Gastrocnemius medialis (tissue), 4 donors: ENCODE measurements around the gene STAT5B. TPM values are rescaled to one million over a fixed set of nuclear protein-coding genes. Genes with fewer than 3 reads are reported as not detected.
A peak's percentile ranks its signal among the peaks of the same experiment; 100 is the strongest.

Source experiments
- ATAC-seq, 2 donors: fragments of 150-250 bp; one replicate each; pipeline ENCODE4 v1.9.1; 2016
- DNase-seq, 2 donors: peaks; one replicate each; pipeline ENCODE4 v3.0.0-alpha.2; 2019
- H3K27ac ChIP-seq, 4 donors: fragments of 200-600 bp; sonication (generic); 1 replicate in 1 of 4; 2 replicates in 3 of 4; pipeline ENCODE4 v1.5.1; 2016 to 2018; ENCODE audit warnings: mild to moderate bottlenecking in 2 of 4, moderate library complexity in 1 of 4
- H3K27me3 ChIP-seq, 3 donors: fragments of 200-600 bp; sonication (generic) in 2 of 3; 1 replicate in 1 of 3; 2 replicates in 2 of 3; pipeline versions ENCODE4 v1.5.1 to v1.6.0; 2016 to 2019; ENCODE audit warnings: mild to moderate bottlenecking in 1 of 3, moderate library complexity in 1 of 3
- H3K36me3 ChIP-seq, 2 donors: fragments of 200-600 bp; sonication (generic) in 1 of 2; one replicate each; pipeline ENCODE4 v1.5.1; 2017 to 2018
- H3K4me1 ChIP-seq, 2 donors: fragments of 200-600 bp; sonication (generic) in 1 of 2; one replicate each; pipeline ENCODE4 v1.5.1; 2016 to 2017; ENCODE audit warnings: mild to moderate bottlenecking in 2 of 2
- H3K4me3 ChIP-seq, 4 donors: fragments of 200-600 bp; sonication (generic) in 3 of 4; 1 replicate in 1 of 4; 2 replicates in 3 of 4; pipeline ENCODE4 v1.5.1; 2016 to 2019; ENCODE audit warnings: mild to moderate bottlenecking in 2 of 4
- H3K9me3 ChIP-seq, 3 donors: fragments of 200-600 bp; sonication (generic) in 2 of 3; 1 replicate in 1 of 3; 2 replicates in 2 of 3; pipeline ENCODE4 v1.5.1; 2016 to 2019
- POLR2A ChIP-seq, 2 donors: fragments of 450-650 bp; IDR thresholded peaks; one replicate each; pipeline ENCODE4 v1.6.1; 2017; ENCODE audit warnings: antibody characterized with exemption in 2 of 2, mild to moderate bottlenecking in 2 of 2, moderate library complexity in 2 of 2
- in situ Hi-C, 4 donors: fragments of 200-750 bp; cut with MboI; loops; one replicate each; pipeline versions ENCODE4 v1.15.0 to v1.8.0; 2017; ENCODE audit warnings: low sequenced_read_pairs in 4 of 4
- intact Hi-C: fragments of 100-400 bp; cut with DNase I; formaldehyde crosslinking; loops from one replicate; pipeline ENCODE4 v1.15.1; 2023; ENCODE audit warnings: low total_unique reads
- total RNA-seq, 4 donors: library from RNA; depleted of rRNA; stranded (reverse); fragments of >200 nt; gene quantifications; one replicate each; pipeline versions ENCODE4 v1.1.0 to v1.2.3, GENCODE V29; 2016
- TF ChIP-seq, protein P1 (sequence below), 5 experiments: fragments of 450-650 bp in 3 of 5; fragments of 200-600 bp in 2 of 5; sonication (generic) in 2 of 5; IDR thresholded peaks in 4 of 5; conservative IDR thresholded peaks in 1 of 5; 1 replicate in 4 of 5; 2 replicates in 1 of 5; pipeline ENCODE4 v1.5.1; 2016 to 2019; ENCODE audit warnings: antibody characterized with exemption in 5 of 5, mild to moderate bottlenecking in 3 of 5, moderate library complexity in 3 of 5

STAT5B gene
- total RNA-seq, 4 donors from 2014 or later = 77.3 to 150 (median 80.7) TPM

GRCh38 chr17:42180922-42181850 lies 95.0 kb downstream of the STAT5B start, which contains the start of gene KCNH4:
KCNH4 (minus strand) TSS chr17:42181142; CDS start chr17:42180945, 197 bp downstream.
- Histone ChIP-seq H3K4me3 (peak within 1 kb of the TSS; percentile 37 to 56 (median 41)), H3K4me1 (peaks cover 15 to 16% of the 10 kb centered on the region in 2 donors), H3K27me3 (peaks cover 21 to 30% (median 23%) of the 10 kb centered on the region in 3 donors), H3K9me3 (no peaks in the 10 kb centered on the region), H3K36me3 (no peaks in the 10 kb centered on the region), H3K27ac (no peak within 1 kb of the TSS)
- no peak for TF ChIP-seq POLR2A (IDR thresholded peaks at IDR 0.05)
- TF ChIP-seq, protein P1, sequence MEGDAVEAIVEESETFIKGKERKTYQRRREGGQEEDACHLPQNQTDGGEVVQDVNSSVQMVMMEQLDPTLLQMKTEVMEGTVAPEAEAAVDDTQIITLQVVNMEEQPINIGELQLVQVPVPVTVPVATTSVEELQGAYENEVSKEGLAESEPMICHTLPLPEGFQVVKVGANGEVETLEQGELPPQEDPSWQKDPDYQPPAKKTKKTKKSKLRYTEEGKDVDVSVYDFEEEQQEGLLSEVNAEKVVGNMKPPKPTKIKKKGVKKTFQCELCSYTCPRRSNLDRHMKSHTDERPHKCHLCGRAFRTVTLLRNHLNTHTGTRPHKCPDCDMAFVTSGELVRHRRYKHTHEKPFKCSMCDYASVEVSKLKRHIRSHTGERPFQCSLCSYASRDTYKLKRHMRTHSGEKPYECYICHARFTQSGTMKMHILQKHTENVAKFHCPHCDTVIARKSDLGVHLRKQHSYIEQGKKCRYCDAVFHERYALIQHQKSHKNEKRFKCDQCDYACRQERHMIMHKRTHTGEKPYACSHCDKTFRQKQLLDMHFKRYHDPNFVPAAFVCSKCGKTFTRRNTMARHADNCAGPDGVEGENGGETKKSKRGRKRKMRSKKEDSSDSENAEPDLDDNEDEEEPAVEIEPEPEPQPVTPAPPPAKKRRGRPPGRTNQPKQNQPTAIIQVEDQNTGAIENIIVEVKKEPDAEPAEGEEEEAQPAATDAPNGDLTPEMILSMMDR (IDR thresholded peaks at IDR 0.05 in 4 of 5, conservative IDR thresholded peaks at IDR 0.05 in 1 of 5) = peak; percentile 7 to 50 (median 39)
- ATAC-seq = peak in 1 of 2 donors; percentile 32
- in situ Hi-C loops = no loop called here
- intact Hi-C loops = loop anchor here (5.0 kb wide), 1 partner anchor 59 kb away; the partner anchor contains the start of genes HSPB9 and KAT2A
- DNase-seq = peak; percentile 18 to 55

DNA sequence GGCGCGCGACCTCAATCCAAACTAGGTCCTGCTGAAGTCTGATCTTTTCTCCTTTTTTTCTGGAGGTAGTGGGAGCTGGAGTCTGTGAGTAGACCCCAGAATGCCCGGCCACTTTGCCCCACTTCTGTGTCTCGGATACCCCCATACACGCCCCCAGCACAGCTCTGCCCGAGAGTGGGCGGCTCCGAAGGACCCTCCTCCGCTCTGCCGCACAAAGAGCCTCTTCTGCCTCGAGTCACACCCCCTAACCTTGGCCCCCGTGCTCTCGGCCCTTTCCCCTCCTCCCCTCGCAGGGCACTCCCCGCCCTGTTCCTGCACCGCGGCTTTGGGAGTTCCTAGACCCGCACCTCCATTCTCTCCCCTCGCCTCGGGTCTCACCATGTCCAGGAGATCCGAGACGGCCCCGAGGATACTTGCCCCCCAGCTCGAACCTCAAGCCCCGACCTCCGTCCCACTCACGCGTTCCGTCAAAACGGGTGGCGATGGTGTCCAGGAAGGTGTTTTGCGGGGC lies 95.7 kb downstream of the STAT5B start:
- in situ Hi-C loops = no loop called here
- H3K4me3 ChIP-seq = peak overlapping the region; percentile 37 to 56 (median 41)
- intact Hi-C loops = loop anchor here (5.0 kb wide), 1 partner anchor 58 kb away; the partner anchor contains the start of genes HSPB9 and KAT2A
- H3K36me3 ChIP-seq = no peaks in the 10 kb centered on the region
- DNase-seq = no peak
- H3K9me3 ChIP-seq = no peaks in the 10 kb centered on the region
- H3K27ac ChIP-seq = no peak overlapping the region
- H3K4me1 ChIP-seq = peaks cover 15 to 16% of the 10 kb centered on the region in 2 donors
- no peak for ATAC-seq
- peaks cover 21 to 30% (median 23%) of the 10 kb centered on the region in 3 donors for H3K27me3 ChIP-seq
- TF ChIP-seq, protein P1 (IDR thresholded peaks at IDR 0.05 in 4 of 5, conservative IDR thresholded peaks at IDR 0.05 in 1 of 5) = no peak
- no peak for TF ChIP-seq POLR2A (IDR thresholded peaks at IDR 0.05)

- Histone ChIP-seq H3K27me3 (peaks cover 21 to 30% (median 23%) of the 10 kb centered on the region in 3 donors), H3K27ac (no peak overlapping the region), H3K4me1 (peaks cover 15 to 16% of the 10 kb centered on the region in 2 donors), H3K36me3 (no peaks in the 10 kb centered on the region), H3K4me3 (no peak overlapping the region), H3K9me3 (no peaks in the 10 kb centered on the region)
- TF ChIP-seq POLR2A (IDR thresholded peaks at IDR 0.05) = no peak
- DNase-seq (no peak), ATAC-seq (no peak)
- in situ Hi-C loops (no loop called here), intact Hi-C loops (loop anchor here (5.0 kb wide), 1 partner anchor 58 kb away; the partner anchor contains the start of genes HSPB9 and KAT2A)
Observed at GRCh38 chr17:42179911-42180410, 96.2 kb downstream of the STAT5B start.

DNA sequence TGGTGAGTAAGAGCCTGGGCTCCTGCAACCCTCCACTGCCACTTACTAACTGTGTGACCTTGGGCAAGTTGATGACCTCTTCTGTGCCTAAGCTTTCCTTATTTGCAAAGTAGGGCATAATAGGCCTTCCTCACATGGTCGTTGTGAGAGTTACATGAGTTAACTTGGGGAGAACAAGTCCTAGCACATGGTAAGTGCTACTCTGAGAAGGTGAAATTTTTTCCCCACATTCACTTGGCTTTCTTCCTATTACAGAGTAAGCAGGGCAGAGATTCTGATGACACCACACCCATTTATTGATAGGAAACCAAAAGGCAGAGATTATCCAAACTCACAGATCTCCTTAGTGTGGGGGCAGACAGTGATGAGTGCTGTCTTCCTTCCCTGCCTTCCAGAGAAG lies 96.9 kb downstream of the STAT5B start:
- intact Hi-C loops (no loop called here), in situ Hi-C loops (no loop called here)
- Histone ChIP-seq H3K27me3 (peaks cover 21 to 30% (median 23%) of the 10 kb centered on the region in 3 donors), H3K27ac (no peak overlapping the region), H3K4me1 (peaks cover 12 to 13% of the 10 kb centered on the region in 2 donors), H3K4me3 (no peak overlapping the region), H3K36me3 (no peaks in the 10 kb centered on the region), H3K9me3 (no peaks in the 10 kb centered on the region)
- DNase-seq = no peak
- ATAC-seq = no peak
- no peak for TF ChIP-seq POLR2A (IDR thresholded peaks at IDR 0.05)

- H3K27me3 ChIP-seq = peaks cover 21 to 30% (median 23%) of the 10 kb centered on the region in 3 donors
- in situ Hi-C loops = no loop called here
Observed at GRCh38 chr17:42178817-42179216, 97.4 kb downstream of the STAT5B start.

More at GRCh38 chr17:42178817-42179216, 97.4 kb downstream of the STAT5B start:
- DNase-seq = no peak
- intact Hi-C loops = no loop called here
- no peak overlapping the region for H3K4me3 ChIP-seq
- no peaks in the 10 kb centered on the region for H3K36me3 ChIP-seq
- H3K4me1 ChIP-seq = peaks cover 11 to 12% of the 10 kb centered on the region in 2 donors
- TF ChIP-seq, protein P1 (IDR thresholded peaks at IDR 0.05 in 4 of 5, conservative IDR thresholded peaks at IDR 0.05 in 1 of 5) = no peak
- TF ChIP-seq POLR2A (IDR thresholded peaks at IDR 0.05) = no peak
- no peaks in the 10 kb centered on the region for H3K9me3 ChIP-seq
- H3K27ac ChIP-seq = no peak overlapping the region
- no peak for ATAC-seq
